Measurements from ENCODE around the gene UBTF. TPM values are rescaled to one million over a fixed set of nuclear protein-coding genes. Genes with fewer than 3 reads are reported as not detected.

The UBTF gene, protein sequence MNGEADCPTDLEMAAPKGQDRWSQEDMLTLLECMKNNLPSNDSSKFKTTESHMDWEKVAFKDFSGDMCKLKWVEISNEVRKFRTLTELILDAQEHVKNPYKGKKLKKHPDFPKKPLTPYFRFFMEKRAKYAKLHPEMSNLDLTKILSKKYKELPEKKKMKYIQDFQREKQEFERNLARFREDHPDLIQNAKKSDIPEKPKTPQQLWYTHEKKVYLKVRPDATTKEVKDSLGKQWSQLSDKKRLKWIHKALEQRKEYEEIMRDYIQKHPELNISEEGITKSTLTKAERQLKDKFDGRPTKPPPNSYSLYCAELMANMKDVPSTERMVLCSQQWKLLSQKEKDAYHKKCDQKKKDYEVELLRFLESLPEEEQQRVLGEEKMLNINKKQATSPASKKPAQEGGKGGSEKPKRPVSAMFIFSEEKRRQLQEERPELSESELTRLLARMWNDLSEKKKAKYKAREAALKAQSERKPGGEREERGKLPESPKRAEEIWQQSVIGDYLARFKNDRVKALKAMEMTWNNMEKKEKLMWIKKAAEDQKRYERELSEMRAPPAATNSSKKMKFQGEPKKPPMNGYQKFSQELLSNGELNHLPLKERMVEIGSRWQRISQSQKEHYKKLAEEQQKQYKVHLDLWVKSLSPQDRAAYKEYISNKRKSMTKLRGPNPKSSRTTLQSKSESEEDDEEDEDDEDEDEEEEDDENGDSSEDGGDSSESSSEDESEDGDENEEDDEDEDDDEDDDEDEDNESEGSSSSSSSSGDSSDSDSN
- total RNA-seq (ENCODE audit: insufficient read depth, low replicate concordance): 123 TPM

GRCh38 chr17:44219616-44220212, at the start of gene UBTF:
Gene UBTF, minus strand, starts transcription at chr17:44219675. Its CDS starts 1,446 bp downstream, at chr17:44218229.
- peak; percentile 85 for DNase-seq (ENCODE audit: low spot score)

DNA sequence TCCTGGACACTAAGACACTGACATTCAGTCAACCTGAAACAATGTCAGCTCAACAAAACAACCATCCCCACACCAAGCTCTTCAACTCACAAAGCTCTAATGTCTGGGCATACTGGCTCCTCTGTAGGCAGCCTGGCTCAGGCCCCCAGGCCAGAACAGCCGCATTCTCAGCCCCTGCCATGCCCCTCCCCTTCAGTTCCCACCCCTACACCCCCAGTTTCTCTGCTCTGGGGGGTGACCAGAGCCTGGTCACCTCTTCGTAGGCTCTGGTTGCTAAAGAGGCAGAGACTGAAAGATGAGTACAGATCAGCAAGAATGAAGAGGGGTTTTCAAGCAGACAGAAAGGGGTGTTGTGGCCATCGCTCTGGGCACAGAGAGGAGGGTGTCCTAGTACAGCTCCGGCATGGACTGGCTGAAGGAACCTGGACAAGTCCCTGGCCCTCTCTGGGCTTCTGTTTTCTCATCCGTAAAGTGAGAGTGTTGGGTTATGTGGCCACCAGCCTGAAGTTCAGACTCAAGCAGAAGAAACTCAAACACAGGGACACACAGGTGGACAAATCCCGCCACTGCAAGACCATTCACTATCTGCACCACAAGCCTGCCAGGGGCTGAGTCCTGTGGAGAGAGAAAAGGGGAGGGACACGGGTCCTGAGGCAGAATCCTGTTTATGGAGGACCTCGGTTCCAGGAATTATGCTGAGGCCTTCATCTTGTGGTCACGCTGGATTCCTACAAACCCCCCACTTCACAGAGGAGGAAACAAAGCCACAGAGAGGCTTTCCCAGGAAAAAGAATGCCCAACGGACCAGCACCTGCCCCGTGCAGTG, 49.4 kb upstream of the UBTF start:
- DNase-seq (ENCODE audit: low spot score): no peak

DNA sequence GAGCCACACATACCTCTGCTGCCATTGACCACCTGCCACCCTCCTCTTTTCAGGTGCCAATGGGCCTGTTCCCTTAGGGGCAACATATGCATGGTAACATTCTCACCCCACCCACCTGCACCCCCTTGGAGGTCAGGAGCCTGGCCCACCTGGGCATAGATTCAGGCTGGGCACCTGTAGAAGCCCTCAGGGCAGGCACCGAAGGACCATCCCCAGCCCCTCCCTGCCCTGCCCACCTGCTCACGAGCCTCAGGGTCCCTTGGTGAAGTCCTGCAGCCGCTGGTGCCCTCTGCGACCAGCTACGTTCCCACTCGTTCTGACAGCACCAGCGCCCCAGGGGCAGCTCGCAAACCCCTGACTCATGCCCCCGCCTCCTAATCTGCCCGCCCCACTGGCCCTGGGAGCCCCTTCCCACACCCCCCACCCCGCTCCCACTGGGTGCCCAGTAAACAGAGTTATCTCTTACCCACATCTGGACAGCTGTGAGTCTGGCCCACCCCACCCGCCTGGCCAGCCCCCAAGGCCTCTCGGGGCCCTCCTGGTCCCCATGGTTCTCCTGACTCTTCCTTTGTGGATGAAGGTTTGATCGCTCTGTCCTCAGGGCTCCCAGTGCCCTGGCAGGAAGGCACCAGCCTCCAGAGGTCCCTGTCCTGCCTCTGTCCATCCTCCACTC, 48.5 kb upstream of the UBTF start, which contains the start of gene SLC4A1:
TSS of gene SLC4A1 (minus strand) at position 318 of the 673 bp plus-strand sequence. CDS start 5,269 bp downstream, outside the sequence.
- DNase-seq (ENCODE audit: low spot score): no peak

DNA sequence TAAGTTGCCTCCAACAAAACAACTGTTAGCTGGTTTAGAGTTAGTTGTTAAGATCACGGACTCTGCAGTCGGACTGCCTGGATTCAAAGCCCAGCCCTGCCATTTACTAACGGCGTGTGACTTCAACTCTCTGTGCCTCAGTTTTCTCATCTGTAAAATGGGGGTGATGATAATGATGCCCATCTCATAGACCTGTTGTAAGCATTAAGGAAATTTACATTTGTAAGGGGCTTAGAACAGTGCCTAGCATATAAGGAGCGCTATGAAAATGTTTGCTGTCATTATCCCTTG, 47.6 kb upstream of the UBTF start:
- DNase-seq (ENCODE audit: low spot score): no peak

- DNase-seq (ENCODE audit: low spot score): no peak
Observed at GRCh38 chr17:44266402-44267164, 47.1 kb upstream of the UBTF start.

DNA sequence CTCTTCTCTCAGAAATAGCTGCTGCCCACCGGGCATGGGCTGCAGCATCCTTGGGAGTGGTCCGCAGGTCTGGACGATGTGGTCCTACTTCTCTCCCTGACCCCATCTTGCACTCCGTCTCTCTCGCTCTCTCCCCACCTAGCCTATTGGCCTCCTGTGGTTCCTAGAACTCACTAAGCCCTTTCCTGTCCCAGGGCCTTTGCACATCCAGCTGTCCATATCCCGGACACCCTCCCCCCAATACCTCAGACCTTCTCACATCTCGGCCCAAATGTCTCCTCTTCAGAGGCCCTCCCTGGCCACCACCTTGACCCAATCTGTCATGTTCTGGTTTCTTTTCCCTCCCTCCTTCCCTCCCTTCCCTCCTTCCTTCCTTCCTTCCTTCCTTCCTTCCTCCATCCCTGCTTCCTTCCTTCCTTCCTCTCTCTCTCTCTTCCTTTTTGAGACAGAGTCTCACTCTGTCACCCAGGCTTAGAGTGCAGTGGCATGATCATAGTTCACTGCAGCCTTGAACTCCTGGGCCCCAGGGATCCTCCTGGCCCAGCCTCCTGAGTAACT, 43.9 kb upstream of the UBTF start:
- DNase-seq (ENCODE audit: low spot score): no peak

GRCh38 chr17:44262654-44263225, 43.3 kb upstream of the UBTF start:
- no peak for DNase-seq (ENCODE audit: low spot score)

DNA sequence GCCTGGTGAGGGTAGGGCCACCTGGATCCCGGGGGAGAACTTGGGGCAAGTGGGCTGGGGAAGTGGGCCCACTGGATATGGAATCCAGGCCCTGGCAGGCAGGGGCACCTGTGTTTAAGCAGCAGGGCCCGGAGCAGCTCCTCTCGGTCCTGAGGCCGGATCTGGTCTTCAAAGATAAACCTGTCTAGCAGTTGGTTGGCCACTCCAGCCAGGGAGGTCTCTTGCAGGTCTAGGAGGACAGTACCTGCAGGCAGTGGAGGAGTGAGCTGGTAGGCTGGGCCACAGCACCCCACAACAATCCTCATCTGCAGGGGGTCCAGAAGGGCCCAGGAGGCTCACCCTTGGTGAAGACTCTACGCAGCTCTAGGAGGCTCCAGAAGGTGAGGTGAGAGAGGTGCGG, 40.8 kb upstream of the UBTF start:
- no peak for DNase-seq (ENCODE audit: low spot score)

DNA sequence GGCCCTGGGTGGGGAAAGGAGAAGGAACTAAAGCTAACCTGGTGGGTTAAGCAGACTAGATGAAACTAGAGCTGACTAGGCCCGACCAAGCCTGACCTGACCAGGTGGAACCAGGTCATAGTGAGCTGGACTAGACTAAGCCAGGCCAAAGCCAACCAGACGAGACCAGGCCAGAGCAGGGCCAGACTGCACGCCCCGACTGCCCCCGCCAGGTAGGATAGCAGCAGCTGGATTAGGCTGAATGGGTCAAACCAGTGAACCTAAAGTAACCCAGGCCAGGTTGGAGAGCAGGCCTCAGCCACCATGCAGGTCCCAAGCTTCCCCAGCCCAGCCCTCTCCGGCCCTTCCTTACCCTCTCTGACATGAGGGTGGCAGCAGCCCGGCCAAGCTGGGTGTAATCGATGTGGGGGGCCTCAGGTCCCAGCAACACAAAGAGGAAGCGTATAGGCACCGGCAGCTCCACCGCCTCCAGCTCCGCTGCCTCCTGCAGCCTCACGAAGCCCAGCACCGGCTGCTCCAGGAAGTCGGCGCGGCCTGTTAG, 39.4 kb upstream of the UBTF start:
- DNase-seq (ENCODE audit: low spot score): no peak

- no peak for DNase-seq (ENCODE audit: low spot score)
Observed at GRCh38 chr17:44257815-44258760, 38.6 kb upstream of the UBTF start.

- DNase-seq (ENCODE audit: low spot score): no peak
Observed at GRCh38 chr17:44256671-44257070, 37.2 kb upstream of the UBTF start.

DNA sequence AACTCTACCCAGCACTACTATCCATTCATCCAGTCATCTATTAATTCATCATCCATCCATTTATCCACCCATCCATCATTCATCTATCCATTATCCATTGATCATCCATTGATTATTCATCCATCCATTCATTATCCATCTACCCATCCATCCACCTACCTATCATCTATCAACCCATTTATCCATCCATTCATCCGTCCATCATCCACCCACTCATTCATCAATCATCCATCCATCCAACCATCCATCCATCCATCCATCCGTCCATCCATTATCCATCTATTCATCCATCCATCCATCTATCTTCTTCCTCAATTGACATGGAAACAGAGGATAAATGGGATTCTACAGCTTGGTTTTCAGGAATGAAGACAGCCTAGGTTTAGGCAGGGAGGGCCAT, 36.4 kb upstream of the UBTF start:
- no peak for DNase-seq (ENCODE audit: low spot score)

DNA sequence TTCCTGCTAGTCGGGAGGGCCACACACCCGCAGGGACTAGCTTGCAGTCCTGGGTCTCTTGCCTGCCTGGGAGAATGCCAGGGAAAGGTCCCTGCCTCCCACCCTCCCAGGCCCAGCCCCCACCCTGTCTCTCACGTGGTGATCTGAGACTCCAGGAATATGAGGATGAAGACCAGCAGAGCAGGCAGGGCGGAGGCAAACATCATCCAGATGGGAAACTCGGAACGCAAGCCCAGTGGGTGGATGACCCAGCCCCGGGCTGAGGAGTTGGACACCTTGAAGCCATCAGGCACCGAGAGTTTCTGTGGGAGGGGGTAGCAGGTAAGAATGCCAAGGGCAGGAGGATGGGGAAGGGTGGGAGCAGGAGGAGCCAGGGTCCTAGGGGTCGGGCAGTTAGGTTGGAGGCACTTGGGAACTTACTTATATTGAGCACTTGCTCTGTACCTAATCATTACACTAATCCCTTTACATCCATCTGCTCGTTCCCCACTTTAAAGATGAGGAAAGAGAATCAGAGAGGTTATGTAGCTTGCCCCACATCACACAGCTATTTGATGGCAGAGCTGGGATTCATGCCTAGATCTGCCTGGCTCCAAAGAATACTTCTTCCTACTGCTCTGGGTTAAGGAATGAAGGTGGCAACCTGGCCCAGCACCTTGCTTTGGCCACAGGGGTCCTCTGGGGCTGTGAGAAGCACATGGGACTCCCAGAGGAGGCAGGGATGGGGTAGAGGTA, 35.1 kb upstream of the UBTF start:
- no peak for DNase-seq (ENCODE audit: low spot score)

DNA sequence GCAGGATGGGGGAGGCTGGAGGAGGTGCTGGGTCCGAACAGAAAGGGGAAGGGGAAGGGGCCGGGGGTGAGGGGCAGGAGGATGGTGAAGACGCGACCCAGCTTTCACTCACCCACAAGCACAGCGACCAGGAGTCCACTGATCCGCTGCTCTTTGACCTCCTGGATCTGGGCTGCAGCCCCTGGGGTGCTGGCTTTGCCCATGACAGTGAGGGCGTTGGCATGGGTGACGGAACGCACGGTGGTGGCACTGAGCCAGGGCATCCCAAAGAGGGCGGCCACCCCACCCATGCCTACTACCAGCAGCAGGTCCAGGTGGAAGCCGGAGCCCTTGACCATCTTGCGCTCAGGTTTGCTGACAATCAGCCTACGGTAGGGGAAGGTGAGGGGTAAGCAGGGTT, 33.5 kb upstream of the UBTF start:
- DNase-seq (ENCODE audit: low spot score): no peak

DNA sequence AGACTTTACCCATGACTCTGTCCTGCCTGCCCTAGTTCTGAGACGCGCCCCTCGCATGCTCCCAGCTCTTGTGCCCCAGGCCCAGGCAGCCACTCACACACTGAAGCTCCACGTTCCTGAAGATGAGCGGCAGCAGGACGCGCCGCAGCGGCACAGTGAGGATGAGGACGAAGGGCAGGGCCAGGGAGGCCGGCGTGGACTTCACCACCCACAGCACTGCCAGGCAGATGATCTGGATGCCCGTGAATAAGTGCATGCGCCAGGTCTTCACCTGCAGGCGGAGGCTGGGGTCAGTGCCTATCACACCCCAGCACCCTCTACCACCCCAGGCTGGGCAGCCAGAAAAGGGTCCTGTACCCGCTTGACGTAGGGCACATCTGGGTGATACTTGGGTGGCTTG, 31.6 kb upstream of the UBTF start:
- DNase-seq (ENCODE audit: low spot score): no peak

DNA sequence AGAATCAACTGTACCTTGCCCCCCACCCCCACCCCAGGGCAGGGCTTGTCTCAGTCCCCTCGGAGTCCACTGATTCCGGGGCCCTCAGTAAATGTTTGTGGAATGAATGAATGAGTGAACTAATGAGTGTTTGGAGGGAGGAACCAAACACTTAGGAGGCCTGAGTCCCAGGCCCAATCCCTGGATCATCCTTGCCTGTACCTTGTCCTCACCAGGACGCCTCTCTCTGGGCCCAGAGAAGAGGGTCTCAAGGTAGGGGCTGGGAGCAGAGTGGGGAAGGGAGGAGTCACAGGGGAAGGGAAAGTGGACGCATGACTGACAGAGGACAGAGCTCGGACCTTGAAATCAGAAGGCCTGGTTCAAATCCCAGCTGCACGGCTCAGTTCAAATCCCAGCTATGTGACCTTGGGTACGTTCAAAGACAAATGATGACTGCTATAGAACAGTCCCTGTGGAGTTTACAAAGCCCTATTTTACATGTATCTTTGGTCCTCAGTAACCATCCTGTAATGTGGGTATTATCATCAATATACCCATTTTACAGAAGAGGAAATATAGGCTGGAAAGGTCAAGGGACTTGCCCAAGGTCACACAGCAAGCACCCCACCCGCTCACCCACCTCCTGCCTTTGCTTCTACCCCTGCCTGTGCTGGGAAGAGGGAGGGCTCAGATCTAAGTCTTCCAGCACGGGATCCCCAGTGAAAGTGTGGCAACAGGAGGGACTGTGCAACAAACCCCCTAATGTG, 30.2 kb upstream of the UBTF start:
- no peak for DNase-seq (ENCODE audit: low spot score)
